Activated T-cell treated with anti-CD3 and anti-CD28 coated beads, Interleukin-2, amount 50 U/mL, for 24 hours (primary cell): ENCODE results near the gene XRCC3.

Source experiments
- DNase-seq: peaks from one replicate; pipeline ENCODE4 v3.0.0-alpha.2; 2020
- H3K27ac Mint-ChIP-seq: 2 replicates; pipeline ENCODE4 v1.8.0; 2020; ENCODE audit warnings: mild to moderate bottlenecking, mixed read lengths
- H3K27me3 Mint-ChIP-seq: 2 replicates; pipeline ENCODE4 v1.8.0; 2020; ENCODE audit warnings: mixed read lengths
- H3K36me3 Mint-ChIP-seq: 2 replicates; pipeline ENCODE4 v1.8.0; 2020; ENCODE audit warnings: low read depth, mixed read lengths
- H3K4me1 Mint-ChIP-seq: 2 replicates; pipeline ENCODE4 v1.8.0; 2020; ENCODE audit warnings: low read depth, mixed read lengths
- H3K4me3 Mint-ChIP-seq: 2 replicates; pipeline ENCODE4 v1.8.0; 2020; ENCODE audit warnings: mild to moderate bottlenecking, moderate library complexity, mixed read lengths
- H3K9me3 Mint-ChIP-seq: 2 replicates; pipeline ENCODE4 v1.8.0; 2020; ENCODE audit warnings: mixed read lengths

Gene XRCC3

DNA sequence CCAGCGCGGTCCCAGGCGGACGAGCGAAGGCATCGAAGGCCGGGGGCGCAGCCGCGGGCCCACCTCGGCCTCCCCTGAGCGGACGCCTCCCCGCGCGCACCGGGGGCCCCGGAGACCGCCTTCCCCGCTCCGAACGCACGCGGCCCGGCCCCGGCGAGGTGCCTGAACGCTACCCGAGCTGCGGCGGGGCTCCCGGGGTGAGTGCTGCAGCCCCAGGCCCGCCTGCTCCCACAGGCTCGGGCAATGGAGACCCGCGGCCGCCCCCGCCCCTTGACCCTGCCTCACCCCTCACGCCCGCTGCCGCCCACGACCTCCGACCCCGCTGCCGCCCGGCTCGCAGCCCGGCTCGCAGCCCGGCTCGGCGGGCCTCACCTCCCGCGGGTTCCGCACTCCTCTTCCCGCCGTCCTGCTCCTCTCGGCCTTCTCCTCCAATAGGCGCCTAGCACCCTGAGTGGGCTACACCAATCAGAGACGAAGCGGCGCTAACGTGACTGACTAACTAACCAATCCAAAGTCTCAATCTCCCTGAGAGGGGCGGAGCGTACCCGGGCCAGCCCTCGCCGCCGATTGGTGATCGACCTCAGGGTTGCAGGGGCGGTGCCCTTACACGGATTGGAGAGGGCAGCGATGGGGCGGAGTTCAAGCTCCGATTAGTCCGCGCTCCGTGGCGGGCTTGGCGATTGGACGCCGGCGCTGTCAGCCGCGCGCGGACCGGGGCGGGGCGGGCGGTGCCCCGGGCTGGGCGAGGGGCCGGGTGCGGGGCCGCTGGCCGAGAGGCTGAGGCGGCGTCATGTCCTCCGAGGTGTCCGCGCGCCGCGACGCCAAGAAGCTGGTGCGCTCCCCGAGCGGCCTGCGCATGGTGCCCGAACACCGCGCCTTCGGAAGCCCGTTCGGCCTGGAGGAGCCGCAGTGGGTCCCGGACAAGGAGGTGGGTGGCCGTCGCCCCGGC lies at the start of gene XRCC3, which contains the start of gene ZFYVE21:
Gene XRCC3 (minus strand): TSS at position 400 of the 949 bp plus-strand sequence. CDS start 4,364 bp downstream, outside the sequence.
Gene ZFYVE21 (plus strand): TSS at position 759 of the 949 bp plus-strand sequence. CDS start 32 bp downstream, at position 791.
- peaks cover 42% of the 10 kb centered on the region for H3K36me3 Mint-ChIP-seq
- no peaks in the 10 kb centered on the region for H3K9me3 Mint-ChIP-seq
- H3K27me3 Mint-ChIP-seq = no peaks in the 10 kb centered on the region
- H3K27ac Mint-ChIP-seq = peak within 1 kb of the TSS; percentile 96
- peak within 1 kb of the TSS; percentile 85 for H3K4me3 Mint-ChIP-seq
- H3K4me1 Mint-ChIP-seq = peaks cover 68% of the 10 kb centered on the region
- DNase-seq = peak; percentile 99

DNA sequence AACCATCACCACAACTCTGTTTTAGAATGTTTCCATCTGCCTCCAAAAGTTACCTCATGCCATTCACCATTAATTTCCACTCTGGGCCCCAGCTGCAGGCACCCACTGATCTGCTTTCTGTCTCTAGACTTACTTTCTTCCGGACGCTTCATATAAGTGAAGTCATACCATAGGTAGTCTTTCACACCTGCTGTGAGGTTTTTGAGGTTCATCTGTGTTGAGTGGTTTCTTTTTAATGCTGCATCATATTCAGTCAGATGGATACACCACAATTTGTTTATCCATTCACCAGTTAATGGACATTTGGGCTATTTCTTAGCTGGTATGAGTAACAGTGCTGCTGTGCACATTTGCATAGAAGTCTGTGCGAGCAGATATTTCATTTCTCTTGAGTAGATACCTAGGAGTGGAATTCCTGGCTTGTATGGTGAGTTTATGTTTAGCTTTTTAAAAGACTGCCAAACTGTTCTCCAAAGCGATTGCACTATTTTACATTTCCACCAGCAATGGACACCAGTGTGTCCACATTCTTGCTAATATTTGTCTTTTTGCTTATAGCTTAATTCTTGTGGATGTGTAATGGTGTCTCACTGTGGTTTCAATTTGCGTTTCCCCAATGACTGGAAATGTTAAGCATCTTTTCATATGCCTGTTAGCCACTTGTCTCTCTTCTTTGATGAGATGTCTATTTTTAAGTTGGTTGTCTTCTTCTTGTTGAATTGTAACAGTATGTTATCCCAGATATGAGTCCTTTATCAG lies 48.7 kb upstream of the XRCC3 start:
- Mint-ChIP-seq H3K4me1 (peaks cover 10% of the 10 kb centered on the region), H3K9me3 (no peaks in the 10 kb centered on the region), H3K4me3 (no peak overlapping the region), H3K36me3 (peaks cover 9% of the 10 kb centered on the region), H3K27ac (peak overlapping the region; percentile 53), H3K27me3 (no peaks in the 10 kb centered on the region)
- no peak for DNase-seq

DNA sequence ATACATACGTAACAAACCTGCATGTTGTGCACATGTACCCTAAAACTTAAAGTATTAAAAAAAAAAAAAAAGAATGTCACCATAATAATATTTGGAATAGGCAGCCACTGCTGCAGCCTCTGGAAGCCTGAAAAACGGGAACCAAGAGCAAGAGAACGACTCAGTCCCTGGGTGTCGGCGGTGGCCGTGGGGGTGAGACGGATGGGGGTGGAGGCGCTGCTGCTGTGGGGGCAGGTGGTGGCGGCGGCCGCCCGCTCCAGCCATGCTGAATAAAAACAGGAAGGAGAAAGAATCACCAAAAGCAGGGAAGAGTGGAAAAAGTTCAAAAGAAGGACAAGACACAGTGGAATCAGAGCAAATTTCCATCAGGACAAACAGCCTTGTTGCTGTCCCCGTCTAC lies 47.3 kb upstream of the XRCC3 start:
- Mint-ChIP-seq H3K27ac (no peak overlapping the region), H3K27me3 (no peaks in the 10 kb centered on the region), H3K4me1 (peaks cover 10% of the 10 kb centered on the region), H3K9me3 (no peaks in the 10 kb centered on the region), H3K36me3 (peaks cover 9% of the 10 kb centered on the region), H3K4me3 (no peak overlapping the region)
- no peak for DNase-seq

DNA sequence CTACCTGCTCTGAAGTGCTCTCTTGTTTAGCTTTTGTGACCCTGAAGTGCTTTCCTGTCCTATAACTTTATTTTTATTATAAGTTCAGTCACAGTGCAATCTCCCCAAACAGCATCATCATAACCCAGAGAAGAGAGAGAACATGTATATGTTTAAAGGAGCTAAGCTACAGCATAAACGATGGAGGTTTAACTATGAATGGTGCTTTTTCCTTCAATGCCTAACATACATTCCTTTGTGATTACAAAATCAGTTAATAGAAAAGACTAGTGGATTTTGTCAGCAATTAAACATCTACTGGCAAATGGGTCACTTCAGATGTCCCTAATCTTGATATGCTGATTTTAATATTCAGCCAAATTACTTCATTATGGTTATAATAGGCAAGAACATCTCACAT lies 46.8 kb upstream of the XRCC3 start:
- peaks cover 10% of the 10 kb centered on the region for H3K4me1 Mint-ChIP-seq
- H3K27ac Mint-ChIP-seq = no peak overlapping the region
- H3K9me3 Mint-ChIP-seq = no peaks in the 10 kb centered on the region
- no peaks in the 10 kb centered on the region for H3K27me3 Mint-ChIP-seq
- peaks cover 9% of the 10 kb centered on the region for H3K36me3 Mint-ChIP-seq
- DNase-seq = no peak
- no peak overlapping the region for H3K4me3 Mint-ChIP-seq

DNA sequence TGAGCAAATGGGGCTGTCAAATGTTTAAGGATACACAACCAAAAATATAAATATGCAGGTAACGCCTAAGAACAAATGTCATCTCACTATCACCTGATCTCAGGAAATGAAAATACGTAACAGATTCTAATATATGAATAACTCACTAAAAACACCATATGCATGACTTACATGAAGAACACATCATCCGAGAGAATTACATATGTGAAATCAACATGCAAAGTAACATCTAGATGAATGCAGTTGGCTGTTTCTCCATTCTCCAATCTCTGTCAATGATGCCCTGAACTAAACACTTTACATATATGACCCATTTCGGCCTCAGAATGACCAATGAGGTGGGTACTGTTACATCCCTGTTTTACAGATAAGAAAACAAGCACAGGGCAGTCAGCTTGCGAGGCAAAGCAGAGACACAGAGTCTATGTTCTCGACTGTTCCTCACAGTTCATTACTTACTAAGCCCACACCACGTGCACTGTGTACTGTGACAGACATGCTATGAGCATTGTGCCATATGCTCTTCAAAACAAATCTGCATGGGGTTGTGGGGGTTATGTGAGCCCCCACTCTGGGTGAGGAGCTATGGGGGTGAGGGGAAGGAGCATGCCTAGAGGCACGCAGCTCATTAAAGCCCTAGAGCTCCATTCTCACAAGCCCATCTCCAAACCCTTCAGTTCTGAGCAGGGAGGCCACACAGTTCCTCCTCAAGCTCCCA lies 43.0 kb upstream of the XRCC3 start:
- Mint-ChIP-seq H3K9me3 (no peaks in the 10 kb centered on the region), H3K27me3 (no peaks in the 10 kb centered on the region), H3K4me1 (peaks cover 4% of the 10 kb centered on the region), H3K27ac (no peak overlapping the region), H3K4me3 (no peak overlapping the region), H3K36me3 (peaks cover 8% of the 10 kb centered on the region)
- no peak for DNase-seq

DNA sequence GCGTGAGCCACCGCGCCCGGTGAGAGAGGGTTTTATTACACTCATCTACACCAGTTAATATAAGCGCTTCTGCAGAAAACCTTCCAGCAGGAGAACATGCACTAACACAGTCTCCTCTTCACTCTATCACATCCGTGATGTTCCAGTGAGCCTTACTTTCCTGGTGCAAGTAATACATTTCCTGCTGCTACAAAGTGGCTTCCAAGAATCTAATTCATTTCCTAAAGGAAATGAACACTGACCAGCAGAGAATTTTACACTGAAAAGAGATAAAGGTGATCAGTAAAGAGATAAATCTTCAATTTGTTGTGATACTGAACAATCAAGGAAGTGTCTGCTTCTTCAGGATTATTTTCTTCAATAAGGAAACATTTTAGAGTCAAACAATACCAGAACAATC lies 39.8 kb upstream of the XRCC3 start:
- DNase-seq = no peak
- H3K9me3 Mint-ChIP-seq = no peaks in the 10 kb centered on the region
- no peak overlapping the region for H3K4me3 Mint-ChIP-seq
- no peak overlapping the region for H3K27ac Mint-ChIP-seq
- peaks cover 4% of the 10 kb centered on the region for H3K4me1 Mint-ChIP-seq
- H3K36me3 Mint-ChIP-seq = peaks cover 20% of the 10 kb centered on the region
- no peaks in the 10 kb centered on the region for H3K27me3 Mint-ChIP-seq

DNA sequence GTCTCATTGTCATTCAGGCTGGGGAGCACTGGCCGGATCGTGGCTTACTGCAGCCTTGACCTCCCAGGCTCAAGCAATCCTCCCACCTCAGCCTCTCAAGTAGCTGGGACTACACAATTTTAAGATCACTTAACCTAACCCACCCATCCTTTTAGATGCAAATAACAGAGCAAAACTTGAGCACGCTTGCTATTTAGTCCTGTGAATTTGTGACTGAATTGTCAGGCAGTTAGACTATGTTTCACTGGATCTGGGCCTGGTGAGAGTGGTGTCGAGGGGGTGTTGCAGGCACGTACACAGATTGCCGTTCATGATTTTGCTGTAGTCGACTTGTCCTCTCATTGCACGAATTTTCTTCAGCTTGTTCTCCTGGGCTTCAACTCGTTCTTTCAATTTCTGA lies 38.5 kb upstream of the XRCC3 start:
- Mint-ChIP-seq H3K27ac (no peak overlapping the region), H3K4me3 (no peak overlapping the region), H3K9me3 (no peaks in the 10 kb centered on the region), H3K36me3 (peaks cover 29% of the 10 kb centered on the region), H3K4me1 (peaks cover 11% of the 10 kb centered on the region), H3K27me3 (no peaks in the 10 kb centered on the region)
- no peak for DNase-seq

DNA sequence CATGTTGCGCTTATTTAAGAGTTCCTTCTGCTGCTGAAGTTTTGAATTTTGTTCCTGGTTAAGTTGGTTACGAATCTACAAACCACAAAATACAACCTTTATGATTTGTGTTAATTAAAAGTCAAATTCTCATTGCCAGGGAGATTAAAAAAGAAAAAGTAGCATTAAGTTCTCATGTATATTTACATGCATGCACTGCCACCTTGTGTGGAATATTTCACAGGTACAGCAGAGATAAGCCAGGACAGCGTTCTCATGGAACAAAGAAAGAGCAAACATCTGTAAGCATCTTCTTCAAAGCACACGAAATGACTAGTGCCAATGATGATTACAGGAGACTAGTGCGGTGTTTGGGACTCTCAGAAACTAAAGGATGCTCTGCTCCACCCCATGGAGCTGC lies 34.6 kb upstream of the XRCC3 start:
- H3K27ac Mint-ChIP-seq = no peak overlapping the region
- no peak for DNase-seq
- no peaks in the 10 kb centered on the region for H3K9me3 Mint-ChIP-seq

DNA sequence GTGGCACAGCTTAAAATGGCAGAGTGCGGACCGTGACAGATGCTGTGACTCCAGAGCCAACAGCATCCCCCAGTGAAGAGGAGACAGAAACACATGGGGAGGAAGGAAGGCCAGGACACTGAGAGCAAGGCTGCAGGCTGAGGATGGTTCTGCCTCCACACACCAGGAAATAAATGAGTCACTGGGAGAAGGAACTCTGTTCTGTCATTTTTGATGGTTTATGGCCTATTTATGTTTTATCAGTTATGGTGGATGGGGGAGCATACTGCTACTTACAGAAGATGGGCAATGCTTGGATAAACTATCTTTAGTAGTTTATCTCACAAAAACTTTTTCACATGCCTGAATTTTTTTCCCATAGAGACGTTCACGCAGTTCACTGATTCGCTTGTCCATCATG lies 34.2 kb upstream of the XRCC3 start:
- no peaks in the 10 kb centered on the region for H3K27me3 Mint-ChIP-seq
- H3K36me3 Mint-ChIP-seq = peaks cover 35% of the 10 kb centered on the region
- peak; percentile 22 for DNase-seq
- no peaks in the 10 kb centered on the region for H3K9me3 Mint-ChIP-seq
- H3K27ac Mint-ChIP-seq = peak overlapping the region; percentile 3
- H3K4me3 Mint-ChIP-seq = no peak overlapping the region
- H3K4me1 Mint-ChIP-seq = peaks cover 18% of the 10 kb centered on the region

More for the DNA sequence above, 34.6 kb upstream of the XRCC3 start:
- Mint-ChIP-seq H3K4me3 (no peak overlapping the region), H3K4me1 (peaks cover 18% of the 10 kb centered on the region), H3K36me3 (peaks cover 33% of the 10 kb centered on the region), H3K27me3 (no peaks in the 10 kb centered on the region)

DNA sequence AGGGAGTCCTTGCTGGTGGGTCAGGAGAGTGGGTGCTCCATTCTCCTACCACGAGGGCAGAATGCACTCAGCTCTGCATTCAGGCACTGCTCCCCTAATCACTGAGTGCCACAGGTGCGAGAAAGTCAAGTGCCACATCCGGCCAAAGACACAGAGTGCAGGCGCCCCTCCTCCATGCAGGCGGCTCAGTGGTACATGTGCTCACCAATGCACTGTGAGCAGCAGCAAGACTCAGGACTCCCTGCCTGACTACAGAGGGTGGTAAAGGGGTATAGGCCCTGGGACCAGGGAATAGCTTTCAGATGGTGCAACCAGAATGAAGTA lies 33.2 kb upstream of the XRCC3 start:
- peaks cover 18% of the 10 kb centered on the region for H3K4me1 Mint-ChIP-seq

DNA sequence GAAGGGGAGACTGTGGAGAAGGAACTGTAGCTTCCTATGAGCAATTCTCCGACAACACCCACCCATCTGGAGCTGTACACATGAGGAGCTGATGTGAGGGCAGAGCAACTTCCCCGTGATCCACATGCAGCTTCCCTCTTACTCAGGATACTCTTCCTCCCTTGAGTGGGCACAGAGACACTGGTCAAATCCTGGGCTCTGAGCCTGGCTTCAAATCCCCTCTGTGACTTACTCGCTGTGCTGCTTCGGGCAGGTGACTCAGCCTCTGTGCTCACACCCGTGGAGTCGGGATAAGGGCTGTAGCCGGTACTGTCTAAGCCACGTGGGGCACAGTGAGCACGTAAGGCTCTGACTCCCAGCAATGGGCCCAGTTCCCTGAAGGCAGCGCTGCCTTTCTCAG lies 31.4 kb upstream of the XRCC3 start:
- no peaks in the 10 kb centered on the region for H3K9me3 Mint-ChIP-seq
- peaks cover 29% of the 10 kb centered on the region for H3K36me3 Mint-ChIP-seq
- no peak overlapping the region for H3K27ac Mint-ChIP-seq
- H3K4me1 Mint-ChIP-seq = peaks cover 18% of the 10 kb centered on the region
- DNase-seq = no peak
- H3K4me3 Mint-ChIP-seq = no peak overlapping the region
- H3K27me3 Mint-ChIP-seq = no peaks in the 10 kb centered on the region

More for the DNA sequence above, 33.2 kb upstream of the XRCC3 start:
- peak overlapping the region; percentile 80 for H3K27ac Mint-ChIP-seq
- no peaks in the 10 kb centered on the region for H3K9me3 Mint-ChIP-seq
- DNase-seq = peak; percentile 68
- H3K36me3 Mint-ChIP-seq = peaks cover 32% of the 10 kb centered on the region
- H3K4me3 Mint-ChIP-seq = no peak overlapping the region
- no peaks in the 10 kb centered on the region for H3K27me3 Mint-ChIP-seq

DNA sequence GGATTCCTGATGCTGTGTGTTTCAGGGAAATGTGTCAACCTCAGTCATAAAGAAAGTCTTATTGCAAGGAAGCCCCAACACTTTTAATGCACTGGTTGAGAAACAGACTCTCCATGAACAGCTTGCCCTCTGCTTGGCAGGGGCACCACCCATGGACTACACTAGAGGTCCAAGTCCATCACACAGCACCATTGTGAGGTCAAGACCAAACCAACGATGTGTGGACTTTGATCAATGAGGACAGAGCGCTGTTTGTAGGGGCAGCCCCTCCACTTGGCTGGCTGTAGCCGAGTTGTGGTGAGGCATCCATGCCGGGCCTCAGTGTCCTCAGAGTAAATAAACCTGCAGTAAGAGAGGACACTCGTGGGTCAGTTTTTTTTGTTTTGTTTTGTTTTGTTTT lies 30.2 kb upstream of the XRCC3 start:
- peaks cover 18% of the 10 kb centered on the region for H3K4me1 Mint-ChIP-seq
- H3K9me3 Mint-ChIP-seq = no peaks in the 10 kb centered on the region
- DNase-seq = no peak
- H3K27ac Mint-ChIP-seq = no peak overlapping the region
- H3K36me3 Mint-ChIP-seq = peaks cover 38% of the 10 kb centered on the region
- no peaks in the 10 kb centered on the region for H3K27me3 Mint-ChIP-seq
- H3K4me3 Mint-ChIP-seq = no peak overlapping the region

DNA sequence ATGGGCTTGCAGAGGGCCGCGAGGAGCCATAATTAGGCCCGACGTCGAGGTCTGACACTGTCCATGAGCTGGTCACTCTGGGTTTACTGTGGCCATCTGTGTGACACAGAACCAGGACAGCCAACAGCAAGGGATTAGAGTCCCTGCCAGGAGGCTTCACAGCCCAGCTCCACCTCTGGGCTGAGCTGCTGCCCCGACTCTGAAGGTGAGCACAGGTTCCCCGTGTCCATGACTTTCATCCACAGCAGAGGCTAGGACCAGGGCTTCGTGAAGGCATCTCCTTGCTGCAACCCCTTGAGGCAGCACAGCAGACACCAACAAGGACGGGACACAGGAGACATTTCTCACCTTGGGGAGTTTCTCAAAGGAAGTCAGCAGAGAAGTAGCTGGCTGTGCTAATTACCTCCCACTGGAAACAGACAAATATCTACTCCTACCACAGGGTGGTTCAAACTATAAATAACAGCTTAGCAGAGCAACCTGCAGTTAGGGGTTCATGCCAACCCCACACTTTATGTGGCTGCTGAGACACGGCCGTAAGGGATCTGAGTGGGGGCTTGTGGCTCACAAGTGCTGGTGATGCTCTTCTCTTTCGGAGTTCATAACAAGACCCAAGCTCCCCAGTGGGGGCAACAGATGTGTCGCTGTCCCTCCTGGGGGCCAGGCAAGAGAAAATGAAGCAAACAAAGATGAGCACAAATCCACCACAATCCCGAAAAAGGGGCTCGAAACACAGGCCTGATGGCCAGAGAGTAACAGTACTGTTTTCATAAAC lies 29.6 kb upstream of the XRCC3 start:
- H3K4me1 Mint-ChIP-seq = peaks cover 17% of the 10 kb centered on the region
- peaks cover 39% of the 10 kb centered on the region for H3K36me3 Mint-ChIP-seq
- DNase-seq = no peak
- H3K27me3 Mint-ChIP-seq = no peaks in the 10 kb centered on the region
- no peaks in the 10 kb centered on the region for H3K9me3 Mint-ChIP-seq
- no peak overlapping the region for H3K4me3 Mint-ChIP-seq
- no peak overlapping the region for H3K27ac Mint-ChIP-seq

DNA sequence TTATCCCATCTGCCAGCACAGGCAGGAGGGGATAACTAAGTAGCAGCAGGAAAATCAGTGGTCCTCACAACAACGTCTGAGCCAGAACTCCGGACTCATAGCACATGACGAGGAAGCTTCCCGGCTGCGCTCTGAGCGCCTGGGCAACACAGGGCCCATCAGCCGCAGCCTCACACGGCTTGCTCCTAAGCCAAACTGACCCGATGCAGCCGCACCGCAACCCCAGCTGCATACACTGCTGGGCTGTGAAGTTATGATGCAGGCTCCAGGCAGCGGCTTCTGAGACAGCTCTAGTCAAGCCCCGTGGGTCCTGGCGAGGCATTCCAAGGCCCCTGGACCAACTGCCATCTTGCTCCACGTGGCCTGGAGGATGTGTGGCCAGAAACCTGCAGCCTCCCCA lies 28.4 kb upstream of the XRCC3 start:
- Mint-ChIP-seq H3K4me1 (peaks cover 10% of the 10 kb centered on the region), H3K27me3 (no peaks in the 10 kb centered on the region), H3K36me3 (peaks cover 41% of the 10 kb centered on the region), H3K4me3 (no peak overlapping the region), H3K27ac (no peak overlapping the region), H3K9me3 (no peaks in the 10 kb centered on the region)
- DNase-seq = no peak
